Endothelial cell of umbilical vein (primary cell): ENCODE results near the gene CEACAM20. TPM values are rescaled to one million over a fixed set of nuclear protein-coding genes. Genes with fewer than 3 reads are reported as not detected.

Experiments used
- BruUV-seq: library from RNA; stranded (reverse); fragments of 400-500 nt; replicated peaks from 2 replicates; lab custom pipeline; 2021; lab: Mats Ljungman, UMichigan
- CTCF ChIA-PET: fragments of 300-600, 350-600 bp; sonication (Branson Sonifier 250); formaldehyde crosslinking; loops from one replicate; lab custom pipeline; 2021; ENCODE audit warnings: antibody characterized with exemption, inconsistent platforms; lab: Charles Lee
- POLR2A ChIA-PET: fragments of 300-600, 350-600 bp; sonication (Branson Sonifier 250); formaldehyde crosslinking; loops from one replicate; lab custom pipeline; 2021; ENCODE audit warnings: antibody characterized with exemption, inconsistent platforms; lab: Charles Lee
- DNase-seq: peaks from one replicate; pipeline ENCODE4 v3.0.0-alpha.2; 2011; ENCODE audit warnings: low read depth, low spot score
- FAIRE-seq: peaks from 2 replicates; lab custom pipeline; 2011; peaks lifted over from hg19 to GRCh38; lab: Jason Lieb, UNC
- H2AFZ ChIP-seq: 2 replicates; pipeline ENCODE4 v1.6.0; 2012; ENCODE audit warnings: low read depth, low read length, control low read depth, inconsistent platforms
- H3K27ac ChIP-seq: 2 replicates; pipeline ENCODE4 v1.5.1; 2011; ENCODE audit warnings: low read depth, mild to moderate bottlenecking, control low read depth, low read length, moderate library complexity; ENCODE audit not compliant: insufficient read depth
- H3K27me3 ChIP-seq, 2 experiments: 2 replicates each; pipeline versions ENCODE4 v1.6.0 to v1.6.1; 2011; ENCODE audit warnings: low read length in 2 of 2, mixed read lengths in 1 of 2; ENCODE audit not compliant: control insufficient read depth in 2 of 2, insufficient read depth in 2 of 2
- H3K36me3 ChIP-seq, 2 experiments: 2 replicates in 1 of 2; 3 replicates in 1 of 2; pipeline ENCODE4 v1.5.1; 2011; ENCODE audit warnings: low read length in 2 of 2, mild to moderate bottlenecking in 1 of 2, moderate library complexity in 1 of 2; ENCODE audit not compliant: control insufficient read depth in 2 of 2, insufficient read depth in 2 of 2; ENCODE audit errors: extremely low read depth in 1 of 2
- H3K4me1 ChIP-seq: 3 replicates; pipeline ENCODE4 v1.5.1; 2011; ENCODE audit warnings: mild to moderate bottlenecking, low read length; ENCODE audit not compliant: control insufficient read depth, insufficient read depth; ENCODE audit errors: extremely low read depth
- H3K4me2 ChIP-seq: 2 replicates; pipeline ENCODE4 v1.6.1; 2011; ENCODE audit warnings: low read length, control low read depth, mixed read lengths; ENCODE audit not compliant: insufficient read depth
- H3K4me3 ChIP-seq, 3 experiments: fragments of 200-600 bp in 1 of 3; sonication (generic), shearing (Covaris generic) in 1 of 3; replicated peaks in 1 of 3; 2 replicates each; pipeline ENCODE4 v1.5.1; 2011 to 2016; ENCODE audit warnings: control low read depth in 3 of 3, low read length in 3 of 3, mild to moderate bottlenecking in 2 of 3, inconsistent platforms in 1 of 3, low read depth in 1 of 3, moderate library complexity in 1 of 3; ENCODE audit not compliant: insufficient read depth in 1 of 3
- H3K79me2 ChIP-seq: 2 replicates; pipeline ENCODE4 v1.6.0; 2012; ENCODE audit warnings: low read length, inconsistent platforms; ENCODE audit not compliant: control insufficient read depth, insufficient read depth
- H3K9ac ChIP-seq: replicated peaks from 2 replicates; pipeline ENCODE3; 2011; ENCODE audit warnings: low read length, control low read depth; ENCODE audit not compliant: insufficient read depth; ENCODE audit errors: extremely low read depth
- H3K9me1 ChIP-seq: replicated peaks from 3 replicates; pipeline ENCODE4 v1.6.0; 2011; ENCODE audit warnings: mild to moderate bottlenecking, low read length; ENCODE audit not compliant: control insufficient read depth, insufficient read depth; ENCODE audit errors: extremely low read depth
- H3K9me3 ChIP-seq: replicated peaks from 2 replicates; pipeline ENCODE4 v1.5.1; 2012; ENCODE audit warnings: low read length, inconsistent platforms; ENCODE audit not compliant: control insufficient read depth, insufficient read depth
- H4K20me1 ChIP-seq: replicated peaks from 2 replicates; pipeline ENCODE3; 2011; ENCODE audit warnings: mild to moderate bottlenecking, low read length; ENCODE audit not compliant: control insufficient read depth, insufficient read depth; ENCODE audit errors: extremely low read depth
- EZH2 ChIP-seq: IDR thresholded peaks from 2 replicates; pipeline ENCODE4 v1.6.1; 2012; ENCODE audit warnings: borderline replicate concordance, low read depth, mild to moderate bottlenecking, moderate library complexity, low read length, inconsistent platforms; ENCODE audit not compliant: severe bottlenecking
- FOS ChIP-seq: IDR thresholded peaks from 2 replicates; pipeline ENCODE4 v1.6.1; 2011; ENCODE audit warnings: mild to moderate bottlenecking, low read length, moderate library complexity, borderline replicate concordance; ENCODE audit not compliant: insufficient read depth
- GATA2 ChIP-seq: IDR thresholded peaks from 2 replicates; pipeline ENCODE4 v1.7.0; 2011; ENCODE audit warnings: low read depth, mild to moderate bottlenecking, moderate library complexity, mixed read lengths, low read length; ENCODE audit not compliant: insufficient read length, insufficient read depth
- JUN ChIP-seq: IDR thresholded peaks from 2 replicates; pipeline ENCODE4 v1.6.1; 2011; ENCODE audit warnings: borderline replicate concordance, low read depth; ENCODE audit not compliant: insufficient read length, insufficient read depth
- MYC ChIP-seq: IDR thresholded peaks from one replicate; pipeline ENCODE4 v1.6.1; 2011; ENCODE audit warnings: mild to moderate bottlenecking, low read depth, low read length
- POLR2A ChIP-seq: IDR thresholded peaks from 2 replicates; pipeline ENCODE4 v1.6.1; 2012; ENCODE audit warnings: low read depth, mild to moderate bottlenecking, control low read depth, low read length
- POLR2AphosphoS5 ChIP-seq: IDR thresholded peaks from 2 replicates; pipeline ENCODE4 v1.6.1; 2012; ENCODE audit warnings: low read depth, mild to moderate bottlenecking, control low read depth, low read length, moderate library complexity; ENCODE audit not compliant: insufficient read depth
- dilution Hi-C: fragments of 300-500 bp; cut with MboI; formaldehyde crosslinking; loops from one replicate; pipeline ENCODE4 v1.15.0; 2019; ENCODE audit warnings: low sequenced_read_pairs; ENCODE audit not compliant: extremely low pct_ligation_motif_present
- intact Hi-C: fragments of 100-400 bp; cut with micrococcal nuclease; formaldehyde crosslinking; loops from one replicate; pipeline ENCODE4 v1.10.0; 2022
- polyA plus RNA-seq, 4 experiments: library from polyadenylated mRNA; depleted of rRNA in 3 of 4; stranded (reverse) in 3 of 4; unstranded in 1 of 4; fragments of >200 nt; gene quantifications; 2 replicates each; pipeline versions ENCODE4 v1.2.1 to v1.2.3, GENCODE V29; 2011 to 2012; ENCODE audit warnings: missing spikeins in 1 of 4
- total RNA-seq: library from RNA; stranded (reverse); gene quantifications from 2 replicates; pipeline ENCODE4 v1.2.3, GENCODE V29; 2021
- TF ChIP-seq, protein P1 (sequence below), 2 donors: IDR thresholded peaks; 1 replicate in 1 of 2; 2 replicates in 1 of 2; pipeline ENCODE4 v1.5.1; 2011; ENCODE audit warnings: low read length in 2 of 2, mild to moderate bottlenecking in 2 of 2, moderate library complexity in 2 of 2, control low read depth in 1 of 2, inconsistent platforms in 1 of 2, low read depth in 1 of 2; ENCODE audit not compliant: insufficient read depth in 1 of 2; ENCODE audit errors: extremely low read depth in 1 of 2
- TF ChIP-seq, protein P2 (sequence below): IDR thresholded peaks from 2 replicates; pipeline ENCODE4 v1.6.1; 2011; ENCODE audit not compliant: insufficient read depth, insufficient read length

Gene CEACAM20
- total and polyA plus RNA-seq, 2 donors (not counting 3 experiments of a cell fraction or from before 2014, with no cell fraction given): 0.06 TPM; not detected in 1

DNA sequence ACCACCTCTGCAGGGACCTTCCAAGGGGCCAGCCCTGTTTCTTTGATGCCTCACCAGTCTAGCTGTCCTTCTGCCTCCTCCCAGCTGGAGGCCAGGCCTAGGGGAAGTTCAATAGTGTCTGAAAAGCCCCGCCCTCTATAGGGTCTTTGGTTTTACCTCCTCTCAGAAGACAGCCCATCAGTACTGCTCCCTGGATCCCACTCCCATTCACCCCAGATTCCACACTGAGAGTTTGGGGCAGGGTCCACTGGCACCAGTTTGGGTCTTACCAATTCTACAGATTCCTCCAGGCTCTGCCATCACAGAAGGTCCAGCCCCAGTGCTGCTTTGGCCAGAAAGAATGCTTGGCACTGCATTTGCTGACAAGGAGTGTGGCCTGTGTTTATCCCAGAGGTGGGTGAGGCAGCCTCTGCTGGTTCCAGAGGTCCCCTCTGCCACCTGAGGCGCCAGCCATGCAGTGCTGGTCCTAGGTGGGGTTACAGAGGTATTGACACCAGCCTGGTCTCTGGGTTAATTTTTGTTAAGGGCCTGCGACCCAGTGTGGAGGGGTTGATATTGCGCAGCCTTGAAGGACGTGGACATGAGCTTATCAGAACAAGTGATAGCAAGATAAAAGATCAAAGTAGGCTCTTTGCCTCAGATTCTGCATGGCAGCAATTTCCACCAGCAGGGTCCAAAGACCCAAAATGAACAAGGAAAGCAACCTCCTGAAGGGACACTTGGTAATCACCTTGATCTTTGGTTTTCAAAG, 42.5 kb upstream of the CEACAM20 start:
- Histone ChIP-seq H3K4me3 (no peak overlapping the region), H3K4me1 (no peaks in the 10 kb centered on the region), H3K9me3 (no peaks in the 10 kb centered on the region), H2AFZ (no peak overlapping the region), H3K9ac (no peak overlapping the region), H3K27me3 (peaks cover 1 to 9% of the 10 kb centered on the region in 2 experiments), H3K27ac (no peak overlapping the region), H4K20me1 (no peaks in the 10 kb centered on the region), H3K4me2 (no peak overlapping the region), H3K36me3 (no peaks in the 10 kb centered on the region), H3K9me1 (no peaks in the 10 kb centered on the region), H3K79me2 (no peaks in the 10 kb centered on the region)
- CTCF ChIA-PET: interaction anchor here (1.6 to 3.3 kb wide), 13 partner anchors 9 to 200 kb away, joined by 4 to 272 read pairs (median 16); partner anchors contain the start of gene PVR
- POLR2A ChIA-PET: interaction anchor here (0.5 to 1.3 kb wide), 2 partner anchors 85 to 113 kb away, joined by 4 to 11 read pairs; no protein-coding TSS in a partner anchor
- FAIRE-seq (no peak), DNase-seq (no peak)
- intact Hi-C loops: loop anchor here (1.0 to 2.0 kb wide), 4 partner anchors 85 to 273 kb away; no protein-coding TSS in a partner anchor
- no TSS peak for BruUV-seq
- dilution Hi-C loops: no loop called here
- TF ChIP-seq, protein P1, sequence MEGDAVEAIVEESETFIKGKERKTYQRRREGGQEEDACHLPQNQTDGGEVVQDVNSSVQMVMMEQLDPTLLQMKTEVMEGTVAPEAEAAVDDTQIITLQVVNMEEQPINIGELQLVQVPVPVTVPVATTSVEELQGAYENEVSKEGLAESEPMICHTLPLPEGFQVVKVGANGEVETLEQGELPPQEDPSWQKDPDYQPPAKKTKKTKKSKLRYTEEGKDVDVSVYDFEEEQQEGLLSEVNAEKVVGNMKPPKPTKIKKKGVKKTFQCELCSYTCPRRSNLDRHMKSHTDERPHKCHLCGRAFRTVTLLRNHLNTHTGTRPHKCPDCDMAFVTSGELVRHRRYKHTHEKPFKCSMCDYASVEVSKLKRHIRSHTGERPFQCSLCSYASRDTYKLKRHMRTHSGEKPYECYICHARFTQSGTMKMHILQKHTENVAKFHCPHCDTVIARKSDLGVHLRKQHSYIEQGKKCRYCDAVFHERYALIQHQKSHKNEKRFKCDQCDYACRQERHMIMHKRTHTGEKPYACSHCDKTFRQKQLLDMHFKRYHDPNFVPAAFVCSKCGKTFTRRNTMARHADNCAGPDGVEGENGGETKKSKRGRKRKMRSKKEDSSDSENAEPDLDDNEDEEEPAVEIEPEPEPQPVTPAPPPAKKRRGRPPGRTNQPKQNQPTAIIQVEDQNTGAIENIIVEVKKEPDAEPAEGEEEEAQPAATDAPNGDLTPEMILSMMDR (IDR thresholded peaks at IDR 0.05; ENCODE audit: extremely low read depth in 1 of 2, insufficient read depth in 1 of 2, low read depth in 1 of 2, low read length in 2 of 2): no peak
- TF ChIP-seq FOS (no peak), EZH2 (no peak), POLR2AphosphoS5 (no peak), MYC (no peak), POLR2A (no peak), JUN (no peak), GATA2 (no peak)
- TF ChIP-seq, protein P2, sequence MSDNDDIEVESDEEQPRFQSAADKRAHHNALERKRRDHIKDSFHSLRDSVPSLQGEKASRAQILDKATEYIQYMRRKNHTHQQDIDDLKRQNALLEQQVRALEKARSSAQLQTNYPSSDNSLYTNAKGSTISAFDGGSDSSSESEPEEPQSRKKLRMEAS: no peak
